BE2C (cell line): ENCODE data around the gene SOX21.

Source experiments
- DNase-seq: peaks from one replicate; pipeline ENCODE4 v3.0.0-alpha.2; 2020
- H3K27me3 ChIP-seq: fragments of 250-450 bp; sonication (Bioruptor Pico); 2 replicates; pipeline ENCODE4 v1.5.1; 2020; ENCODE audit warnings: mild to moderate bottlenecking
- H3K36me3 ChIP-seq: fragments of 250-450 bp; sonication (Bioruptor Pico); 2 replicates; pipeline ENCODE4 v1.5.1; 2020; ENCODE audit warnings: mild to moderate bottlenecking
- H3K4me1 ChIP-seq: fragments of 250-450 bp; sonication (Bioruptor Pico); 2 replicates; pipeline ENCODE4 v1.5.1; 2020
- H3K4me3 ChIP-seq: 2 replicates; pipeline ENCODE4 v1.5.1; 2011; ENCODE audit warnings: low read depth, low read length
- H3K9me3 ChIP-seq: fragments of 250-450 bp; sonication (Bioruptor Pico); 2 replicates; pipeline ENCODE4 v1.5.1; 2020
- TF ChIP-seq, protein P1 (sequence below): IDR thresholded peaks from 2 replicates; pipeline ENCODE4 v1.5.1; 2012; ENCODE audit warnings: mild to moderate bottlenecking, low read depth, low read length

SOX21 gene

GRCh38 chr13:94702181-94703041 is 9.9 kb downstream of the SOX21 start:
- no peaks in the 10 kb centered on the region for H3K4me1 ChIP-seq
- TF ChIP-seq, protein P1, sequence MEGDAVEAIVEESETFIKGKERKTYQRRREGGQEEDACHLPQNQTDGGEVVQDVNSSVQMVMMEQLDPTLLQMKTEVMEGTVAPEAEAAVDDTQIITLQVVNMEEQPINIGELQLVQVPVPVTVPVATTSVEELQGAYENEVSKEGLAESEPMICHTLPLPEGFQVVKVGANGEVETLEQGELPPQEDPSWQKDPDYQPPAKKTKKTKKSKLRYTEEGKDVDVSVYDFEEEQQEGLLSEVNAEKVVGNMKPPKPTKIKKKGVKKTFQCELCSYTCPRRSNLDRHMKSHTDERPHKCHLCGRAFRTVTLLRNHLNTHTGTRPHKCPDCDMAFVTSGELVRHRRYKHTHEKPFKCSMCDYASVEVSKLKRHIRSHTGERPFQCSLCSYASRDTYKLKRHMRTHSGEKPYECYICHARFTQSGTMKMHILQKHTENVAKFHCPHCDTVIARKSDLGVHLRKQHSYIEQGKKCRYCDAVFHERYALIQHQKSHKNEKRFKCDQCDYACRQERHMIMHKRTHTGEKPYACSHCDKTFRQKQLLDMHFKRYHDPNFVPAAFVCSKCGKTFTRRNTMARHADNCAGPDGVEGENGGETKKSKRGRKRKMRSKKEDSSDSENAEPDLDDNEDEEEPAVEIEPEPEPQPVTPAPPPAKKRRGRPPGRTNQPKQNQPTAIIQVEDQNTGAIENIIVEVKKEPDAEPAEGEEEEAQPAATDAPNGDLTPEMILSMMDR, result no peak

GRCh38 chr13:94701313-94702180 is 10.8 kb downstream of the SOX21 start:
- TF ChIP-seq, protein P1, result no peak
- no peak overlapping the region for H3K4me3 ChIP-seq
- no peak for DNase-seq
- no peaks in the 10 kb centered on the region for H3K36me3 ChIP-seq
- H3K9me3 ChIP-seq, result no peaks in the 10 kb centered on the region
- H3K4me1 ChIP-seq, result no peaks in the 10 kb centered on the region
- H3K27me3 ChIP-seq, result peaks cover 75% of the 10 kb centered on the region

More at GRCh38 chr13:94702181-94703041, 9.9 kb downstream of the SOX21 start:
- Histone ChIP-seq H3K36me3 (no peaks in the 10 kb centered on the region), H3K9me3 (no peaks in the 10 kb centered on the region), H3K4me3 (no peak overlapping the region), H3K27me3 (peaks cover 81% of the 10 kb centered on the region)
- no peak for DNase-seq

GRCh38 chr13:94700536-94700935 is 11.8 kb downstream of the SOX21 start:
- Histone ChIP-seq H3K9me3 (no peaks in the 10 kb centered on the region), H3K36me3 (no peaks in the 10 kb centered on the region), H3K4me1 (no peaks in the 10 kb centered on the region), H3K27me3 (peaks cover 74% of the 10 kb centered on the region), H3K4me3 (no peak overlapping the region)
- no peak for DNase-seq
- TF ChIP-seq, protein P1, result no peak

- Histone ChIP-seq H3K4me3 (no peak overlapping the region), H3K9me3 (no peaks in the 10 kb centered on the region), H3K36me3 (no peaks in the 10 kb centered on the region), H3K27me3 (peaks cover 74% of the 10 kb centered on the region), H3K4me1 (no peaks in the 10 kb centered on the region)
- TF ChIP-seq, protein P1, result no peak
- no peak for DNase-seq
Observed at GRCh38 chr13:94700051-94700535, 12.3 kb downstream of the SOX21 start.

DNA sequence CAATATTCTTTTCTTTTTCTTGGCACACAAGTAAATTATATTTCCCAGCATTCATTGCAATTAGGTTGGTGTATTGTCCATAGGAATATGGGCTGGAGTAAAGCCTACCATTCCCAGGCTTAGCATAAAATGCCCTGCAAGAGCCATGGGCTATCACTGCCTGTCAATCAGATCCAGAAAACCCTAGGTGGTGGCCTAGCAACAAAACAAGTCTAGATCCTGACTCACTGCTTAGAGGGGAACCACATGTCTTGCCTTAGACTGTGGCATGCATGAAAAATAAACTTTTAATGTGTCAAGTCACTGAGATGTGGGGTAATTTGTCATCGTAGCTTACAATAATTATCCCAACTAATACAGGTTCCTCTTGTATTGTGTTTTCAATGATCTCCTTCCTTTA is 16.2 kb downstream of the SOX21 start:
- TF ChIP-seq, protein P1, result no peak
- DNase-seq, result no peak
- Histone ChIP-seq H3K27me3 (peaks cover 74% of the 10 kb centered on the region), H3K4me3 (no peak overlapping the region), H3K4me1 (no peaks in the 10 kb centered on the region), H3K36me3 (no peaks in the 10 kb centered on the region), H3K9me3 (no peaks in the 10 kb centered on the region)
